ENCODE data around the gene TGIF1. TPM values are rescaled to one million over a fixed set of nuclear protein-coding genes. Genes with fewer than 3 reads are reported as not detected.

TGIF1 gene
- total RNA-seq, 4 donors from 2014 or later: 64.5 to 123 (median 88.7) TPM

- no peak for DNase-seq (ENCODE audit: low spot score)
- TF ChIP-seq, protein P1, sequence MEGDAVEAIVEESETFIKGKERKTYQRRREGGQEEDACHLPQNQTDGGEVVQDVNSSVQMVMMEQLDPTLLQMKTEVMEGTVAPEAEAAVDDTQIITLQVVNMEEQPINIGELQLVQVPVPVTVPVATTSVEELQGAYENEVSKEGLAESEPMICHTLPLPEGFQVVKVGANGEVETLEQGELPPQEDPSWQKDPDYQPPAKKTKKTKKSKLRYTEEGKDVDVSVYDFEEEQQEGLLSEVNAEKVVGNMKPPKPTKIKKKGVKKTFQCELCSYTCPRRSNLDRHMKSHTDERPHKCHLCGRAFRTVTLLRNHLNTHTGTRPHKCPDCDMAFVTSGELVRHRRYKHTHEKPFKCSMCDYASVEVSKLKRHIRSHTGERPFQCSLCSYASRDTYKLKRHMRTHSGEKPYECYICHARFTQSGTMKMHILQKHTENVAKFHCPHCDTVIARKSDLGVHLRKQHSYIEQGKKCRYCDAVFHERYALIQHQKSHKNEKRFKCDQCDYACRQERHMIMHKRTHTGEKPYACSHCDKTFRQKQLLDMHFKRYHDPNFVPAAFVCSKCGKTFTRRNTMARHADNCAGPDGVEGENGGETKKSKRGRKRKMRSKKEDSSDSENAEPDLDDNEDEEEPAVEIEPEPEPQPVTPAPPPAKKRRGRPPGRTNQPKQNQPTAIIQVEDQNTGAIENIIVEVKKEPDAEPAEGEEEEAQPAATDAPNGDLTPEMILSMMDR (IDR thresholded peaks at IDR 0.05): no peak
- no peak for ATAC-seq (ENCODE audit: low FRiP score)
Measured at GRCh38 chr18:3494245-3494526, 44.2 kb downstream of the TGIF1 start.

- no peak for DNase-seq (ENCODE audit: low spot score)
- ATAC-seq (ENCODE audit: low FRiP score): no peak
- TF ChIP-seq, protein P1 (IDR thresholded peaks at IDR 0.05): no peak
Measured at GRCh38 chr18:3494569-3494968, 44.6 kb downstream of the TGIF1 start.

- no peak for DNase-seq (ENCODE audit: low spot score)
- TF ChIP-seq, protein P1 (IDR thresholded peaks at IDR 0.05): no peak
- ATAC-seq (ENCODE audit: low FRiP score): no peak
Measured at GRCh38 chr18:3495691-3496430, 45.9 kb downstream of the TGIF1 start.

- ATAC-seq (ENCODE audit: low FRiP score) (peak; percentile 48), DNase-seq (ENCODE audit: low spot score) (no peak)
- TF ChIP-seq, protein P1 (IDR thresholded peaks at IDR 0.05): no peak
Measured at GRCh38 chr18:3498698-3499471, 48.9 kb downstream of the TGIF1 start.

DNA sequence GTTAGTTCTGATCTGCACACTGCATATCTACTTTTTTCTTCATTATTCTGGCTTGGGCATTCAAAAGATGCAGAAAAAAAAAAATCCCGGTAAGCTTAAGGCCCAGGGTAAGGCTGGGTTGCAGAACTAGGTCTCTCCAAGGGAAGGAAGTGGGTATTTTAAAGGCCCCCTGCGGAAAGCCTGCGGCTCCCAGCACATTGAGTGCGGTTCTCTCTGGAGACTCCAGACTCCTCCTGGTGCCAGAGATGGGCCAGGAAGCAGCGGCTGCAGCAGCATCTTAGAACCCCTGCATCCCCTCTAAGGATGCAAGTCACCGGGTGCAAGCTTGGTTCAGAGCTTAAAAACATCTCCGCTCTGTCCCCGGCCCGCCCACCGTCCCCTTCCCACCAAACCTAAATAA is 49.5 kb downstream of the TGIF1 start:
- no peak for DNase-seq (ENCODE audit: low spot score)
- no peak for ATAC-seq (ENCODE audit: low FRiP score)
- TF ChIP-seq, protein P1 (IDR thresholded peaks at IDR 0.05): no peak

- DNase-seq (ENCODE audit: low spot score) (no peak), ATAC-seq (ENCODE audit: low FRiP score) (no peak)
- TF ChIP-seq, protein P1 (IDR thresholded peaks at IDR 0.05): no peak
Measured at GRCh38 chr18:3500016-3500415, 50.0 kb downstream of the TGIF1 start.

- TF ChIP-seq, protein P1 (IDR thresholded peaks at IDR 0.05): no peak
- no peak for DNase-seq (ENCODE audit: low spot score)
- ATAC-seq (ENCODE audit: low FRiP score): no peak
Measured at GRCh38 chr18:3502650-3503049, 52.7 kb downstream of the TGIF1 start.

Data from omental fat pad (tissue), 4 donors.